ENCODE results near the gene FAM168A. TPM values are rescaled to one million over a fixed set of nuclear protein-coding genes. Genes with fewer than 3 reads are reported as not detected.

The FAM168A gene
- polyA plus RNA-seq, 1 donor (not counting 4 experiments of a cell fraction or from before 2014, with no cell fraction given), result 11.8 TPM

DNA sequence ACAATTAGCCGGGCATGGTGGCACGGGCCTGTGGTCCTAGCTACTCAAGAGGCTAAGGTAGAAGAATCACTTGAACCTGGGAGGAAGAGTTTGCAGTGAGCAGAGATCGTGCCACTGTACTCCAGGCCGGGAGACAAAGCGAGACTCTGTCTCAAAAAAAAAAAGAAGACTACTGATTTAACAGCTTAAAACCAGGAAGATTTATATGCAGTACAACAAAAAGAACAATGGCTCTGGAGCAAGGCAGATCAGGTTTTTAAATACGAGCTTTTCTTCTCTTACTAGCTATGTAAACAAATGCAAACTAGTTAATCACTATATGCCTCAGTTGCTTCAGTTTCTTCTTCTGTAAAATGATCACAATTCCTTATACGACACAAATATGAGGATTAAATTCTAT, 6.9 kb downstream of the FAM168A start:
- Histone ChIP-seq H3K4me3 (ENCODE audit: control insufficient read depth in 2 of 3, extremely low read depth in 1 of 3, insufficient read depth in 2 of 3, low read depth in 1 of 3, low read length in 3 of 3) (no peak overlapping the region), H3K79me2 (ENCODE audit: control insufficient read depth, insufficient read depth, low read length) (peaks cover 25% of the 10 kb centered on the region)

DNA sequence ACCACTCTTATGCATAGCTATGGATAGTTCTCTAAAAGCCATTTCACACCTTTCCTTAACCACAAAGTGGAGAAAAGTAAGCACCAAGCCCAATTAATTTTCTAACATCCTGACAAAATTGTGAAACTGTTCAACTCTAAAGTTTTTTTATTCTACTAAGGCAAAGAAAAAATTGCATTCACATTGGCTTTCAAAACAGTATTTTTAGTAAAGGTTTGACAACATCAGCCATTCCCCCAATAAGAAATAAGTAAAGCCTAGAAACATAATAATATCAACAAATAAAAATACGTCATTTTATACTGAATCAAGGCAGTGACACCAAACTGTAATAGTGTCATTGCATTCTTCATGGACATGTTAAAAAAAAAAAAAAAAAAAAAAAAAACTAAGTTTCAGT, 11.1 kb downstream of the FAM168A start:
- dilution Hi-C loops (cut with MboI; ENCODE audit: extremely low pct_ligation_motif_present, low sequenced_read_pairs), result no loop called here
- TF ChIP-seq, protein P1, sequence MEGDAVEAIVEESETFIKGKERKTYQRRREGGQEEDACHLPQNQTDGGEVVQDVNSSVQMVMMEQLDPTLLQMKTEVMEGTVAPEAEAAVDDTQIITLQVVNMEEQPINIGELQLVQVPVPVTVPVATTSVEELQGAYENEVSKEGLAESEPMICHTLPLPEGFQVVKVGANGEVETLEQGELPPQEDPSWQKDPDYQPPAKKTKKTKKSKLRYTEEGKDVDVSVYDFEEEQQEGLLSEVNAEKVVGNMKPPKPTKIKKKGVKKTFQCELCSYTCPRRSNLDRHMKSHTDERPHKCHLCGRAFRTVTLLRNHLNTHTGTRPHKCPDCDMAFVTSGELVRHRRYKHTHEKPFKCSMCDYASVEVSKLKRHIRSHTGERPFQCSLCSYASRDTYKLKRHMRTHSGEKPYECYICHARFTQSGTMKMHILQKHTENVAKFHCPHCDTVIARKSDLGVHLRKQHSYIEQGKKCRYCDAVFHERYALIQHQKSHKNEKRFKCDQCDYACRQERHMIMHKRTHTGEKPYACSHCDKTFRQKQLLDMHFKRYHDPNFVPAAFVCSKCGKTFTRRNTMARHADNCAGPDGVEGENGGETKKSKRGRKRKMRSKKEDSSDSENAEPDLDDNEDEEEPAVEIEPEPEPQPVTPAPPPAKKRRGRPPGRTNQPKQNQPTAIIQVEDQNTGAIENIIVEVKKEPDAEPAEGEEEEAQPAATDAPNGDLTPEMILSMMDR (optimal IDR thresholded peaks at IDR 0.05 in 1 of 3, IDR thresholded peaks at IDR 0.05 in 1 of 3, conservative IDR thresholded peaks at IDR 0.05 in 1 of 3; ENCODE audit: extremely low read depth in 1 of 3, insufficient read depth in 2 of 3, low read length in 3 of 3), result no peak
- TF ChIP-seq EZH2 (IDR thresholded peaks at IDR 0.05; ENCODE audit: low read length), result no peak
- Histone ChIP-seq H3K9me1 (ENCODE audit: control insufficient read depth, extremely low read depth, insufficient read depth, low read length) (no peaks in the 10 kb centered on the region), H4K20me1 (ENCODE audit: control insufficient read depth, extremely low read depth, insufficient read depth, low read length) (no peaks in the 10 kb centered on the region), H3K4me2 (ENCODE audit: control insufficient read depth, extremely low read depth, insufficient read depth, low read depth, low read length) (no peak overlapping the region), H3K79me2 (ENCODE audit: control insufficient read depth, insufficient read depth, low read length) (peaks cover 11% of the 10 kb centered on the region), H3K4me3 (ENCODE audit: control insufficient read depth in 2 of 3, extremely low read depth in 1 of 3, insufficient read depth in 2 of 3, low read depth in 1 of 3, low read length in 3 of 3) (no peak overlapping the region), H3K9me3 (ENCODE audit: control insufficient read depth, low read depth, low read length) (no peaks in the 10 kb centered on the region), H3K36me3 (ENCODE audit: control insufficient read depth in 2 of 2, extremely low read depth in 1 of 2, insufficient read depth in 2 of 2, low read length in 2 of 2) (no peaks in the 10 kb centered on the region), H3K27ac (ENCODE audit: control insufficient read depth, insufficient read depth, low read length) (no peak overlapping the region), H2AFZ (ENCODE audit: control insufficient read depth, low read length) (no peak overlapping the region), H3K9ac (ENCODE audit: control insufficient read depth, extremely low read depth, insufficient read depth, low read length) (no peak overlapping the region), H3K4me1 (ENCODE audit: control insufficient read depth, extremely low read depth, insufficient read depth, low read length) (peaks cover 8% of the 10 kb centered on the region), H3K27me3 (ENCODE audit: control insufficient read depth, extremely low read depth, insufficient read depth, low read length) (no peaks in the 10 kb centered on the region)
- DNase-seq (ENCODE audit: low read depth, low spot score) (no peak), FAIRE-seq (no peak)

More for the DNA sequence above, 6.9 kb downstream of the FAM168A start:
- no peak for FAIRE-seq
- peaks cover 5% of the 10 kb centered on the region for H3K4me1 ChIP-seq (ENCODE audit: control insufficient read depth, extremely low read depth, insufficient read depth, low read length)
- H3K9ac ChIP-seq (ENCODE audit: control insufficient read depth, extremely low read depth, insufficient read depth, low read length), result no peak overlapping the region
- TF ChIP-seq, protein P1 (optimal IDR thresholded peaks at IDR 0.05 in 1 of 3, IDR thresholded peaks at IDR 0.05 in 1 of 3, conservative IDR thresholded peaks at IDR 0.05 in 1 of 3; ENCODE audit: extremely low read depth in 1 of 3, insufficient read depth in 2 of 3, low read length in 3 of 3), result no peak
- TF ChIP-seq EZH2 (IDR thresholded peaks at IDR 0.05; ENCODE audit: low read length), result no peak
- no peaks in the 10 kb centered on the region for H3K9me3 ChIP-seq (ENCODE audit: control insufficient read depth, low read depth, low read length)
- dilution Hi-C loops (cut with MboI; ENCODE audit: extremely low pct_ligation_motif_present, low sequenced_read_pairs), result no loop called here
- no peak overlapping the region for H2AFZ ChIP-seq (ENCODE audit: control insufficient read depth, low read length)
- no peaks in the 10 kb centered on the region for H4K20me1 ChIP-seq (ENCODE audit: control insufficient read depth, extremely low read depth, insufficient read depth, low read length)
- no peak overlapping the region for H3K27ac ChIP-seq (ENCODE audit: control insufficient read depth, insufficient read depth, low read length)
- no peak overlapping the region for H3K4me2 ChIP-seq (ENCODE audit: control insufficient read depth, extremely low read depth, insufficient read depth, low read depth, low read length)
- no peaks in the 10 kb centered on the region for H3K9me1 ChIP-seq (ENCODE audit: control insufficient read depth, extremely low read depth, insufficient read depth, low read length)
- DNase-seq (ENCODE audit: low read depth, low spot score), result no peak
- no peaks in the 10 kb centered on the region for H3K36me3 ChIP-seq (ENCODE audit: control insufficient read depth in 2 of 2, extremely low read depth in 1 of 2, insufficient read depth in 2 of 2, low read length in 2 of 2)
- H3K27me3 ChIP-seq (ENCODE audit: control insufficient read depth, extremely low read depth, insufficient read depth, low read length), result no peaks in the 10 kb centered on the region

Measured in keratinocyte (primary cell).